ENCODE results near the gene RNF207. TPM values are rescaled to one million over a fixed set of nuclear protein-coding genes. Genes with fewer than 3 reads are reported as not detected.

The RNF207 gene
- total and polyA plus RNA-seq, 2 of the 4 experiments (the other 2 are of a cell fraction), result 2.7 to 17.2 TPM

DNA sequence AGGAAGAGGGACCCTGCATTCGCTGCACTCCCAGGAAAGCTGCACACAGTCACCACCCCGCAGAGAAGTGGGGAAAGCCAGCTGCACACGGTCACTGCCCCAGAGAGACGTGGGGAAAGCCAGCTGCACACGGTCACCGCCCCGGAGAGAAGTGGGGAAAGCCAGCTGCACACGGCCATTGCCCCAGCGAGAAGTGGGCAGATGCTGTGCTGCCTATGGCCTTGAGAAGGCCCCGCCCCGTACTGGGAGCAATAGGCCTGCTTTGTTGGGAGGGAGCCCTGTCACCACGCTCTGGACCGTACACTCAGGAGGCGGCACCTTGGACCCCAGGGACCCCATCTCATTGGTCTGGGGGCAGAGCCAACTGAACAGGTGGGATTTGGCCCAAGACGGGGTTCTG, 59.2 kb downstream of the RNF207 start:
- Histone ChIP-seq H2BK15ac (ENCODE audit: low read depth, low read length) (no peak overlapping the region), H3K4me1 (ENCODE audit: control insufficient read depth, insufficient read depth, low read length) (peaks cover 7% of the 10 kb centered on the region; the same call in 1 of the 2 replicates), H3K9me1 (ENCODE audit: insufficient read depth, low read length) (no peaks in the 10 kb centered on the region), H3K4me2 (ENCODE audit: low read depth, low read length) (no peak overlapping the region), H3K27ac (ENCODE audit: insufficient read depth, low read length) (no peak overlapping the region), H2AK5ac (ENCODE audit: low read depth, low read length) (no peak overlapping the region), H3K27me3 (ENCODE audit: control insufficient read depth, insufficient read depth, low read length) (no peaks in the 10 kb centered on the region), H3K14ac (replicated peaks; ENCODE audit: low read depth, low read length) (no peak overlapping the region), H3K9ac (ENCODE audit: low read depth, low read length) (no peak overlapping the region), H2BK120ac (ENCODE audit: low read depth, low read length) (no peak overlapping the region), H2AFZ (replicated peaks; ENCODE audit: low read length, poor library complexity) (no peak overlapping the region), H3K18ac (ENCODE audit: low read depth, low read length) (no peak overlapping the region), H4K91ac (ENCODE audit: insufficient read depth, low read depth, low read length) (no peak overlapping the region), H2AK9ac (replicated peaks; ENCODE audit: low read depth, low read length, poor library complexity) (peak overlapping the region; percentile 10), H3K4ac (ENCODE audit: low read depth, low read length) (no peak overlapping the region), H2BK5ac (ENCODE audit: low read depth, low read length, poor library complexity, severe bottlenecking) (no peak overlapping the region), H3K79me1 (ENCODE audit: low read depth in 1 of 2, low read length in 2 of 2) (0 out of 4 replicates have a peak, but pooled peaks cover 0 to 2% of the 10 kb centered on the region in 2 experiments), H3K23ac (ENCODE audit: low read depth, low read length) (no peak overlapping the region), H3K56ac (ENCODE audit: extremely low read depth, insufficient read depth, low read length) (no peak overlapping the region), H4K8ac (ENCODE audit: low read depth in 2 of 2, low read length in 2 of 2) (no peak overlapping the region), H2BK20ac (ENCODE audit: low read depth, low read length) (no peak overlapping the region), H3K9me3 (ENCODE audit: control insufficient read depth, insufficient read depth, low read length) (no peaks in the 10 kb centered on the region), H4K5ac (ENCODE audit: low read depth, low read length) (no peak overlapping the region), H3K4me3 (ENCODE audit: insufficient read depth, low read depth, low read length) (no peak overlapping the region), H3K36me3 (ENCODE audit: control insufficient read depth, insufficient read depth, low read length) (no peaks in the 10 kb centered on the region), H4K20me1 (ENCODE audit: insufficient read depth, low read length) (peaks cover 8% of the 10 kb centered on the region; the same call in 1 of the 2 replicates)
- 76% methylated on average over 13 of the region's 15 CpGs; no CpG with 5 or more reads in 1 of the 2 experiments for WGBS, 2 experiments (ENCODE audit: extremely low coverage in 2 of 2, insufficient read length in 1 of 2)
- intact Hi-C loops (cut with micrococcal nuclease) (no loop called here), in situ Hi-C loops (cut with MboI; ENCODE audit: low sequenced_read_pairs) (no loop called here), dilution Hi-C loops (cut with HindIII; ENCODE audit: low sequenced_read_pairs, unreplicated experiment) (no loop called here)
- DNase-seq, result no peak
- TF ChIP-seq NFE2L2 (IDR thresholded peaks at IDR 0.05; ENCODE audit: low read depth, low read length), result no peak
- TF ChIP-seq POLR2A (IDR thresholded peaks at IDR 0.05; ENCODE audit: low read depth, low read length), result no peak
- TF ChIP-seq, protein P1, sequence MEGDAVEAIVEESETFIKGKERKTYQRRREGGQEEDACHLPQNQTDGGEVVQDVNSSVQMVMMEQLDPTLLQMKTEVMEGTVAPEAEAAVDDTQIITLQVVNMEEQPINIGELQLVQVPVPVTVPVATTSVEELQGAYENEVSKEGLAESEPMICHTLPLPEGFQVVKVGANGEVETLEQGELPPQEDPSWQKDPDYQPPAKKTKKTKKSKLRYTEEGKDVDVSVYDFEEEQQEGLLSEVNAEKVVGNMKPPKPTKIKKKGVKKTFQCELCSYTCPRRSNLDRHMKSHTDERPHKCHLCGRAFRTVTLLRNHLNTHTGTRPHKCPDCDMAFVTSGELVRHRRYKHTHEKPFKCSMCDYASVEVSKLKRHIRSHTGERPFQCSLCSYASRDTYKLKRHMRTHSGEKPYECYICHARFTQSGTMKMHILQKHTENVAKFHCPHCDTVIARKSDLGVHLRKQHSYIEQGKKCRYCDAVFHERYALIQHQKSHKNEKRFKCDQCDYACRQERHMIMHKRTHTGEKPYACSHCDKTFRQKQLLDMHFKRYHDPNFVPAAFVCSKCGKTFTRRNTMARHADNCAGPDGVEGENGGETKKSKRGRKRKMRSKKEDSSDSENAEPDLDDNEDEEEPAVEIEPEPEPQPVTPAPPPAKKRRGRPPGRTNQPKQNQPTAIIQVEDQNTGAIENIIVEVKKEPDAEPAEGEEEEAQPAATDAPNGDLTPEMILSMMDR (conservative IDR thresholded peaks at IDR 0.05; ENCODE audit: low read depth, low read length), result no peak
- no peak for TF ChIP-seq MXI1 (IDR thresholded peaks at IDR 0.05; ENCODE audit: borderline replicate concordance, low read depth, low read length)
- no peak for TF ChIP-seq MAZ (IDR thresholded peaks at IDR 0.05; ENCODE audit: borderline replicate concordance, low read depth, low read length)
- no peak for TF ChIP-seq RFX5 (IDR thresholded peaks at IDR 0.05; ENCODE audit: low read depth, low read length)
- no TSS peak for BruUV-seq (replicated peaks)
- no peak for ATAC-seq (ENCODE audit: low read depth)
- POLR2A ChIA-PET (ENCODE audit: unreplicated experiment), result no interaction called here
- CTCF ChIA-PET, result no interaction called here
